OCI-LY3 (cell line): ENCODE results near the gene ARMC12.

ENCODE experiments used
- H2AFZ ChIP-seq: fragments of 200-600, 300-600 bp; shearing (Covaris generic); 2 replicates; pipeline ENCODE4 v1.6.0; 2014; ENCODE audit warnings: antibody characterized with exemption, low read depth, low read length
- H3K27ac ChIP-seq: fragments of 200-600, 300-600 bp; sonication (generic); 2 replicates; pipeline ENCODE4 v1.5.1; 2014; ENCODE audit warnings: mild to moderate bottlenecking, low read length, moderate library complexity, mixed read lengths
- H3K27me3 ChIP-seq: fragments of 200-600, 300-600 bp; sonication (generic); 2 replicates; pipeline ENCODE4 v1.6.1; 2014; ENCODE audit warnings: low read depth, low read length, mixed read lengths
- H3K36me3 ChIP-seq: fragments of 200-600, 300-600 bp; sonication (generic); replicated peaks from 2 replicates; pipeline ENCODE3; 2014; ENCODE audit warnings: low read depth, low read length, mixed read lengths
- H3K4me1 ChIP-seq: fragments of 300-600, 200-600 bp; sonication (generic); 2 replicates; pipeline ENCODE4 v1.6.1; 2014; ENCODE audit warnings: low read length, mixed read lengths
- H3K4me2 ChIP-seq: fragments of 200-600, 300-600 bp; sonication (generic); 2 replicates; pipeline ENCODE4 v1.6.1; 2014; ENCODE audit warnings: low read length, mixed read lengths
- H3K4me3 ChIP-seq: fragments of 300-600, 200-600 bp; sonication (generic); 2 replicates; pipeline ENCODE4 v1.5.1; 2014; ENCODE audit warnings: antibody characterized with exemption, mild to moderate bottlenecking, low read length, moderate library complexity
- H3K79me2 ChIP-seq: fragments of 300-600, 200-600 bp; shearing (Covaris generic); 2 replicates; pipeline ENCODE4 v1.6.1; 2014; ENCODE audit warnings: mild to moderate bottlenecking, low read length, mixed read lengths
- H3K9ac ChIP-seq: fragments of 300-600, 200-600 bp; shearing (Covaris generic); 2 replicates; pipeline ENCODE4 v1.6.0; 2014; ENCODE audit warnings: mild to moderate bottlenecking, low read length, moderate library complexity
- H3K9me3 ChIP-seq: fragments of 200-600, 300-600 bp; shearing (Covaris generic); 2 replicates; pipeline ENCODE4 v1.6.1; 2014; ENCODE audit warnings: low read length, mixed read lengths; ENCODE audit not compliant: insufficient read depth
- H4K20me1 ChIP-seq: fragments of 200-600, 300-600 bp; sonication (generic); 2 replicates; pipeline ENCODE4 v1.6.1; 2016; ENCODE audit warnings: low read length, mixed read lengths; ENCODE audit not compliant: insufficient read depth
- EZH2phosphoT487 ChIP-seq: fragments of 200-600 bp; shearing (Covaris generic); IDR thresholded peaks from 2 replicates; pipeline ENCODE4 v1.6.1; 2018; ENCODE audit warnings: antibody characterized with exemption, mixed run types, low read depth
- TF ChIP-seq, protein P1 (sequence below): fragments of 200-600, 300-600 bp; sonication (generic); IDR thresholded peaks from 2 replicates; pipeline ENCODE4 v1.5.1; 2014; ENCODE audit warnings: antibody characterized with exemption, low read length, low read depth

ARMC12 gene

DNA sequence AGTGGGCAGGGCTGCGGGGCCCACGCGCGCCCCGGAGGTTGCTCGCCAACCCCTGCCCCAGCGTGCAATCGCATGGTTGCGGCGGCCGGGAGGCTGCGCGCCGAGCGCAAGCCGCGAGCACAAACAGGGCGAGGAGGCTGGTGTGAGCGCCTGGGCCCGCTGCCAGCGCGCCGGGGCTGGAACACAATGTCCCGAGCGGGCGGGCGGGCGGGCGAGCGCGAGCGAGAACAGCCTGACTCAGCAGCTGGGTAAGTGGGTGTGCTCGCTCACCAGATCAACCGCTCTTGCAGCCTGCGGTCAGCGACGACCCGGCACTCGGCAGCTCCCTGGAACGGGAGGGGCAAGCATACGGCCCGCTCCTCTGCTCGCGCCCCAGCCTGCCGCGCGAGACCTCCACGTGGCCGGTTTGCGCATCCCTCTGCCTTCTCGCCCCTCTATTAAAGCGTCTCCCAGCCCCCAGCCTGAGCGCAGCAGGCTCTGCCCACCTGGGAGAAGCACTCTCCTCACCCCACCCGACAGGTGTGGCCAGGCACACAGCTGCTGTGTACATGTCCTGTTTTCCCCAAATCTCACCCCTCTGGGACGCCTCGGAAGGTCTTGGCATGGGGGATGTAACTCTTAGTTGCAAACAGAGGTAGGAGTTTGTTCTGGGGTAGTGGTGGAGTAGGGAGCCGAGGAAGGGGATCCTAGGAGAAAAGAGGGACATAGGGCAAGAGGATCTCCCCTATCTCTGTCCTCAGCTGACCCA, 8.7 kb upstream of the ARMC12 start:
- H3K4me3 ChIP-seq: peak overlapping the region; percentile 86
- no peaks in the 10 kb centered on the region for H3K9me3 ChIP-seq
- no peaks in the 10 kb centered on the region for H4K20me1 ChIP-seq
- H3K36me3 ChIP-seq: no peaks in the 10 kb centered on the region
- H2AFZ ChIP-seq: peak overlapping the region; percentile 72; the same call in 1 of the 2 replicates
- peak overlapping the region; percentile 99 for H3K4me2 ChIP-seq
- H3K27me3 ChIP-seq: no peaks in the 10 kb centered on the region
- peaks cover 60% of the 10 kb centered on the region for H3K4me1 ChIP-seq
- H3K79me2 ChIP-seq: peaks cover 20% of the 10 kb centered on the region
- TF ChIP-seq, protein P1, sequence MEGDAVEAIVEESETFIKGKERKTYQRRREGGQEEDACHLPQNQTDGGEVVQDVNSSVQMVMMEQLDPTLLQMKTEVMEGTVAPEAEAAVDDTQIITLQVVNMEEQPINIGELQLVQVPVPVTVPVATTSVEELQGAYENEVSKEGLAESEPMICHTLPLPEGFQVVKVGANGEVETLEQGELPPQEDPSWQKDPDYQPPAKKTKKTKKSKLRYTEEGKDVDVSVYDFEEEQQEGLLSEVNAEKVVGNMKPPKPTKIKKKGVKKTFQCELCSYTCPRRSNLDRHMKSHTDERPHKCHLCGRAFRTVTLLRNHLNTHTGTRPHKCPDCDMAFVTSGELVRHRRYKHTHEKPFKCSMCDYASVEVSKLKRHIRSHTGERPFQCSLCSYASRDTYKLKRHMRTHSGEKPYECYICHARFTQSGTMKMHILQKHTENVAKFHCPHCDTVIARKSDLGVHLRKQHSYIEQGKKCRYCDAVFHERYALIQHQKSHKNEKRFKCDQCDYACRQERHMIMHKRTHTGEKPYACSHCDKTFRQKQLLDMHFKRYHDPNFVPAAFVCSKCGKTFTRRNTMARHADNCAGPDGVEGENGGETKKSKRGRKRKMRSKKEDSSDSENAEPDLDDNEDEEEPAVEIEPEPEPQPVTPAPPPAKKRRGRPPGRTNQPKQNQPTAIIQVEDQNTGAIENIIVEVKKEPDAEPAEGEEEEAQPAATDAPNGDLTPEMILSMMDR: no peak
- no peak for TF ChIP-seq EZH2phosphoT487
- peak overlapping the region; percentile 90 for H3K9ac ChIP-seq
- H3K27ac ChIP-seq: peak overlapping the region; percentile 94

DNA sequence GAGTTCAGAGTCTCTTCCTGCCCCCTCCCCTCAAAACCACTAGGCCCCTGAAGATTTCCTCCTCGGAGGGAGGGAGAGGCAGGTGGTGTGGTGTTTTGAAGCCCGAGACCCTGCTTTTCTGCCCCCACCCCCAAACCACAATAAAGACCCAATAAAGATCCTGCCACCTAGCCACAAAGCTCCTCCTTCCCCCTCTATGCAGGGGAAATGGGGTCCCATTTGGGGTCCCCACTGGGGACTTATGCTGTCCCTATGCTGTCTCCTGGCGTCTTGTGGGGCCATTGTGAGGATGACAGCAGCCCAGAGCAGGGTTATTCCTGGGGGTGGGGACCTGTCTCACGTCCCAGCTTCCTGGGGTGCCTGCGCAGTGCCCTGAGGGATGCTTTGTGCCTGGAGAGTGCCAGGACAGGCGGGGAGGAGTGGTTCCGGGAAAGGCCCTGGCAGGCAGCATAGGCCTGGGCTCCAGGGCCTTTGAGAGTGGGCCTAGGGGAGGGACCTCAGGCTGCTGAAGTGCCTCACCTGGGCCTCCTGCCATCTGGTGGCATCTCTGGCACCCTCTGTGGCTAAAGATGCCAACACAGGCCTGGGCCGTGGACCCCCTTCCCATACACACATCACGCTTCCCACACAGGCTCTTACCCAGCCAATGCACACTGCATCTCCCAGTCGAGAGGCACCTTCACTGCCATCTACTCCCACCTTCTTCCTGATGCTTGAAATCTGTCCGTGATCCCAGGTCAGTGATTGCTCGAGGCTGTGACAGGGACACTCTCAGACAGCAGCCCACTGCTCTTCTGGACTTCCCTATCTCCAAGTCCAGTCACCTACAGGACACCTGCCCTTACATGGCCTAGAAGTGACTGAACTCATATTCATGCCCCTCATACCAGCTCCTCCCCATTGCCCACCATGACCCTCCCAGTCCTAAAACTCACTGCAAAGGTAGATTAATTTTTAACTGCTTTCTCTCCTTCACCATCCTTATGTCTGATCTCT, 7.9 kb upstream of the ARMC12 start:
- no peak for TF ChIP-seq EZH2phosphoT487
- TF ChIP-seq, protein P1: peak; percentile 42
- Histone ChIP-seq H3K4me1 (peaks cover 62% of the 10 kb centered on the region), H3K4me3 (peak overlapping the region; percentile 86), H3K9me3 (no peaks in the 10 kb centered on the region), H4K20me1 (no peaks in the 10 kb centered on the region), H2AFZ (peak overlapping the region; percentile 14; the same call in 1 of the 2 replicates), H3K27me3 (no peaks in the 10 kb centered on the region), H3K36me3 (no peaks in the 10 kb centered on the region), H3K9ac (peak overlapping the region; percentile 90), H3K79me2 (peaks cover 20% of the 10 kb centered on the region), H3K27ac (peak overlapping the region; percentile 94), H3K4me2 (peak overlapping the region; percentile 99)

DNA sequence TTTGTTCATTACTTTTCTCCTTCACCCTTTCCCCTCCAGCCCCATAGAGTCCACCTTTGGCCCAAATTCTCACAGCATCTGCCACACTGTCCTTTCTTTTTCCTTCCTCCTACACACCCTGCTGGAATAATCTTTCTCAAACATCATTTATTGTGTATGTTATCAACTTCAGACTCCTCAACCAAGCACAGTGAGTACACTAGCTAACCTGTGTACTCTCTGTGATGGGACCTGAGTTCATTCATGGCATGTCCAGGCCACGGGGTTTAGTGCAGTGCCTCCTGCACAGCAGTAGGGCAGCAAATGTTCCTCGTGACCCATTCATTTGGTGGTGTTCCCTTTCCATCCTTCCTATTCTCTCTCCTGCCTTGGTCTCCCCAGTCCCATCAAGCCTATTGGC, 7.1 kb upstream of the ARMC12 start:
- TF ChIP-seq EZH2phosphoT487: no peak
- TF ChIP-seq, protein P1: no peak
- Histone ChIP-seq H3K27me3 (no peaks in the 10 kb centered on the region), H3K4me3 (no peak overlapping the region), H3K4me2 (peak overlapping the region; percentile 99), H3K79me2 (peaks cover 20% of the 10 kb centered on the region), H3K9me3 (no peaks in the 10 kb centered on the region), H2AFZ (0 out of 2 replicates have a peak overlapping the region, but pooled peaks have one; percentile 14), H3K4me1 (peaks cover 64% of the 10 kb centered on the region), H3K9ac (peak overlapping the region; percentile 90; the same call in 1 of the 2 replicates), H4K20me1 (no peaks in the 10 kb centered on the region), H3K36me3 (no peaks in the 10 kb centered on the region), H3K27ac (peak overlapping the region; percentile 94)
